Hepatic stellate cell (primary cell): ENCODE results near the gene TMUB1.

Experiments
- DNase-seq: peaks from one replicate; pipeline ENCODE4 v3.0.0; 2011; ENCODE audit warnings: low spot score

Gene TMUB1

GRCh38 chr7:151085329-151085690 is 2.0 kb upstream of the TMUB1 start:
- no peak for DNase-seq

GRCh38 chr7:151083824-151084160 is 499 bp upstream of the TMUB1 start:
- DNase-seq = no peak

- DNase-seq = peak; percentile 27
Observed at GRCh38 chr7:151082141-151083070, 887 bp downstream of the TMUB1 start.

DNA sequence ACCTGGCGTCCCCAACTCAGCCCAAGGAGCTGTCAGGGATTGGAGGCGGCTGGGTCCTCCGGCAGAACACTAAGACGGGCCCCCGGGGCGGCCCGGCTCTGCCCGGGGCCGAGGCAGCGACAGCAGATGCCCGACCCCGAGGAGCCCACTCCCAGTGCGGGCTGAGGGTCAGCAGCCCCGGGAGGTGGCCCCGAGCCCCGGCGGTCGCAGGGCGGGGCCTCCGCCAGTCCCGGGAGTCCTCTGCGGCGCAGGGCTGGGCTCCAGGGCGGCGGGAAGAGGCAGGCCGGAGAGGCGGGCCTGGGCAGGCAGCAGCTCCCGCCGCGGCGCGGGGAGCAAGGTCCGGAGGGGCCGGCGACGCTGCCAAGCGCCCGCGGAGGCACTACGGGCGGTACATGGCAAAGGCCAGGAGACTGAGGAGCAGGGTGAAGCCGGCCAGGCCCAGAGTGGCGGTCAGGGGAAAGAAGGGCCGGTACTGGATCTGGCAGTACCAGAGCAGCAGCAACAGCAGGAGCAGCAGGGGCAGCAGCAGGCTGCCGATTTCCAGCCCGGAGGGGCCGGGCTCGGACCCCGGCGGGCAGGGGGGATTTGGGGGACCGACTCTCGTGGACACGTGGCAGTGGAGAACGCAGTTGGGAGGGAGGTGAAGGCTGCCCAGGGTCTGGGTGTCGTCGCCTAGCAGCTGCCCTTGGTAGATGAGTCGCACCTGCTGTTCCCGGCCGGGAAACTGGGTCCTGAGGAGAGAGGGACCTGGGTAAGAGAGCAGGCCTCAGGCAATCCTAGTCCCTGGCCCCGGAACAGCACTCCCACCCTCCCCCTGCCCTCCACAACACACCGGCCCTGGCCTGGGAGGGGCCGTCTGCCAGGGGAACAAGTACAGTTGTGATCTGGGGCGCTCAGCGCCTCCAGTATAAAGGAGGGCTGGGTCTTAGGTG is 1.9 kb downstream of the TMUB1 start:
- DNase-seq = peak; percentile 42

DNA sequence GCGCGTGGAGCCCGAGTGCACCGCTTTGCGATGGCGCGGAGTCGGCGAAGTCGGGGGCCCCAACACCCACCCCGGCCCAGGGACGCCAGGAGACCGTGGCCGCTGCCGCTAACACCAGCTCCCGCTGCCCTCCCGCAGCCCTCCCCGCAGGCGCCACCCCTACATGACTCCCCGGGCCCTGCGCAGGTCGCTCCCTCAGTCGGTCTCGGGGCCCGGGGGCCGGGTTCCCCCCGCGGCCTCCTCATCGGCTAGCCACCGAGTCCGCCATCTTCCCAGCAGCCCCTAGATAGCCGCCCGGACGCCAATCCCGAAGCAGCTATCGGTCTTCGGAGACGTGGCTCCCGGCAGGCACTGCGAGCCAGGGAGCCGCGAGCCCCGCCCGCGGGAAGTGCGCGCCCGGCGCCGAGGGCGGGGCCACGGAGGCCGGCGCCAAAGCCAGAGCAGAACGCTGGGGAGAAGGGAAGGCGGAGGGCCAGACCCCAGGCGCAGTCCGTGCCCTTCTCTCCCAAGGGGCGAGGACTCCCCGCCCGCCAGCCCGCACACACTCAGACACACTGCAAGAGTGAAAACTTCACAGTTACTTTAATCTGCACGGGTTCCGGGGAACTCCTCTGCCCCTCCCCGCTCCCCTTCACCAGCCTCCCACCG is 2.6 kb downstream of the TMUB1 start, which contains the start of gene FASTK:
Gene FASTK (minus strand): TSS at position 288 of the 648 bp plus-strand sequence. CDS start 43 bp downstream, at position 245.
- peak; percentile 97 for DNase-seq

- DNase-seq = peak; percentile 49
Observed at GRCh38 chr7:151080067-151080521, 3.2 kb downstream of the TMUB1 start.

DNA sequence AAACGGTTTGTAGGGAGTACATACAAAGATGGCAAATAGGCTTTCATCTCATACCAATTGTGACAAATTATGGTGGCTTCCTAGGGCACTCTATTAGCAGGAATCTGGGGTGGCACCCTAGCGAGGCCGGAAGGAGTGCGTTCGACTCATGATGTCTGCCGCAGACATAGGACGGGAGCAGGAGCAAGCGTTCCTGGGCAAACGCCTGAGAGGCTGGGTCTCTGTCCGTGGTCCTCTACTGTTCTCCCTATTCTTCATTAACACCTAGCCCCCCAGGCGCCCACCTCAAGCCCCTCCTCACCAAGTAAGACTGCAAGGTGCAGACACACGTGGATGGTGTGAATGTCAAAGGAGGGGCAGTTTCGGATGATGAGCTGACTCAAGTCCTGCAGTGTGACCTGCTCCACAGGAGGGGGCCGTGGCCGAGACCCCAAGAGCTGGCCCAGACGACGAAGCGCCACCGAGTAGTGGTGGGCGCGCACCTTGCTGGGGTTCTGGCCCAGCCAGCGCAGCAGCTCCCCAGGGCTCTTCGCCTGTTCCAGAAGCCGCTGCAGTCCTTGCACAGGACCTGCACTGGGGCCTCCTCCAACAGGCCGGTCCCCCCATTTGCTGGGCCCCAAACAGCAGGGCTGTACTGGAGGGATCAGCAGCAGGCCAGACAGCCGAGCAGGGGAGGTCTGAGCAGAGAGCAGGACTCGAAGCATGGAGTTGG is 3.9 kb downstream of the TMUB1 start:
- DNase-seq = no peak

GRCh38 chr7:151078233-151079040 is 4.9 kb downstream of the TMUB1 start:
- DNase-seq = peak; percentile 47

- no peak for DNase-seq
Observed at GRCh38 chr7:151077705-151078232, 5.5 kb downstream of the TMUB1 start.

DNA sequence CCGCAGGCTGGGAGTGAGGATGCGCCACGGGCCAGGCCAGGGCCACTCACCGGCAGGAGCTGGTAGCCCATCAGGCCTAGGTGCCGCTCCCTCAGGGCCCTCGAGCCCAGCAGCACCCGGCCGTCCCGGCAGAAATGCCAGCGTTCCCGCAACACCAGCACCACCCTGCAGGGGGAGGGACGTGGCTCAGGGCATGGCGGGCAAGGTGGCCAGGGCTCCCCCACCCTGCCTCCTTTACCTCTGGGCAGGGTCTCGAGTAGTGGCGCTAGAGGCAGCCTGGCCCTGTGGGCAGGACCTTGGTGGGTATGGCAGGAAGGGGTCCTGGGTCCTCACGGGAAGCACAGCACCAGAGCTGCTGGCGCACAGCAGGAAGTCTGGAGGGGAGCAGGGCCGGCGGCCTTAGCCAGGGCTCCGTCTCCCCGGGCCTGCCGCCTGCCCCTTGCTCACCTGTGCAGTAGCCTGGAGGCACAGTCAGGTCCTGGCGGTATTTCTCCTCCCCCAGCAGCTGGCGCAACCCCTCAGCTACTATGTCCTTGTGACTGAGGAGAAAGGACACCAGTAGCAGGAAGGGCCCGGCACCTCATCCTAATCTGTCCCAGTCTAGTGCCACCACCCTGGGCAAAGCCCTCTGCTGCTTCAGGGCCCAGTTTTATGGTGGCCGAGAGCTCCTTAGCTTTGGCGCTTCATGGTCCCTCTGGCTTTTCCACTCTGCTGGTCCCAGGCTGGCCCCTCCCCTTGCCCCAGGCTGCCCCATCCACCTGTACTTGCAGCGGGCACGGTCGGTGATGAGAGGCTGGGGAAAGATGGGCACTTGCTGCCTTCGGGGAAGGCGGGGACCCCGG is 6.2 kb downstream of the TMUB1 start:
- peak; percentile 47 for DNase-seq

DNA sequence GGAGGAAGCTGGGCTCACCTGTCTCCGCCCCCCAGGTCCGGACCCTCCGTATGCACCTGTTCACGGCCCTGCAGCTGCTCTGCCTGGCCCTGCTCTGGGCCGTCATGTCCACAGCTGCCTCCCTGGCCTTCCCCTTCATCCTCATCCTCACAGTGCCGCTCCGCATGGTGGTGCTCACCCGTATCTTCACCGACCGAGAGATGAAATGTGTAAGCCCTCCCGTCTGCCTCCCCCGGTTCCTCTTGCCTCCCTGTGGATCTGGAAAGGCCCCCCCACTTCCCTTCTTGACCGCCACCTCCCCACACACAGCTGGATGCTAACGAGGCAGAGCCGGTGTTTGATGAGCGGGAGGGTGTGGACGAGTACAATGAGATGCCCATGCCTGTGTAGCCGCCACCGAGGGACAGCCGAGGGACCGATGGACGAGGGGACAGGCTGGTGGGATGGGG is 7.3 kb downstream of the TMUB1 start:
- DNase-seq = no peak

GRCh38 chr7:151075662-151075971 is 7.7 kb downstream of the TMUB1 start:
- no peak for DNase-seq

- no peak for DNase-seq
Observed at GRCh38 chr7:151074817-151075661, 8.3 kb downstream of the TMUB1 start.

DNA sequence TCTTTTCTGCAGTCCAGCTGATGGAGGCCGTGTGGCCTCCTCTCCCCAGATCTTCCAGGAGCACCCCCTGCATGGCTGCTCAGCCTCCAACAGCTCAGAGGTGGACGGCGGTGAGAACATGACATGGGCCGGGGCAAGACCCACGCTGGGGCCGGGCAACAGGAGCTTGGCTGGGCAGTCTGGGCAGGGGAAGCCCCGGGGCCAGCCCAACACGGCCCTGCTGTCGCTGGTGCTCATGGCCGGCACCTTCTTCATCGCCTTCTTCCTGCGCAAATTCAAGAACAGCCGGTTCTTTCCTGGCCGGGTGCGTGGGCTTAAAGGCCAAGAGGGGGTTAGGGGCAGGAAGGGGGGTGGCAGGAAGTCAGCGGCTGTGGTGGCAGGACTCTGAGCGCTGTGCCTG is 9.3 kb downstream of the TMUB1 start:
- no peak for DNase-seq

- no peak for DNase-seq
Observed at GRCh38 chr7:151071032-151071866, 12.0 kb downstream of the TMUB1 start.

DNA sequence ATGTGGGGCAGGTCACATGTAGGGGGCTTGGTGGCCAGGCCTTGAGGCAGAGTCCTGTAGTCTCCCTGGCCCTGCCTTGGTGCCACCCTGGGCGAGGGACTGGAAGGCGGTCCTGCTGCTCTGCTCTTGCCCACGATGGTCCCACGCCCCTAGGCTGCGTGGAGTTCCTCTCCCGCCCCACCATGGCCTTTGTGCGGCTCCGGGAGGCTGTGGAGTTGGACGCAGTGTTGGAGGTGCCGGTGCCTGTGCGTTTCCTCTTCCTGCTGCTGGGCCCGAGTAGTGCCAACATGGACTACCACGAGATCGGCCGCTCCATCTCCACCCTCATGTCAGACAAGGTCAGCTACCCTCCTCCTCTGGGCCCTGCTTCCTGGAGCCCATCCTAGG is 12.7 kb downstream of the TMUB1 start:
- DNase-seq = no peak

DNA sequence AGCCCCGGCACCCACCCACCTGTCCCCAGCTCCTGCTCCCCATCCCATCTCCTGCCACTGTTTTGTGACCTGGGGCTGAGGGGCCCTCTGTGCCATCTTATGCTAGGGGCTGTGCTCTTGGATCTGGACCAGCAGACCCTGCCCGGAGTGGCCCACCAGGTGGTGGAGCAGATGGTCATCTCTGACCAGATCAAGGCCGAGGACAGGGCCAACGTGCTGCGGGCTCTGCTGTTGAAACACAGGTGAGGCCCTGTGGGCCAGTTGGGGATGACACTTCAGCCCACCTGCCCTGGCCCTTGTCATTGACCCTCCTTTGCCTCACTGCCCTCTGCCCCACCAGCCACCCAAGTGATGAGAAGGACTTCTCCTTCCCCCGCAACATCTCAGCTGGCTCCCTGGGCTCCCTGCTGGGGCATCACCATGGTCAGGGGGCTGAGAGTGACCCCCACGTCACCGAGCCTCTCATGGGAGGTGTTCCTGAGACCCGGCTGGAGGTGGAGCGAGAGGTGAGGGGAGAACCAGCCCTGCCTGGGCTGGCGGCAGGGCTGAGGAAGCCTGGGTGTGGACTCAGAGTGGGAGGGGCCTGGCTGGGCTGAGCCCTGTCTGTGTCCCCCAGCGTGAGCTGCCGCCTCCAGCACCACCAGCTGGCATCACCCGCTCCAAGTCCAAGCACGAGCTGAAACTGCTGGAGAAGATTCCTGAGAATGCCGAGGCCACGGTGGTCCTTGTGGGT is 13.3 kb downstream of the TMUB1 start:
- DNase-seq = no peak
